HFFc6 (cell line): Measurements from ENCODE around the gene UPB1. TPM values are rescaled to one million over a fixed set of nuclear protein-coding genes. Genes with fewer than 3 reads are reported as not detected.

ENCODE experiments used
- DNase-seq: peaks from one replicate; pipeline ENCODE4 v3.0.0-alpha.2; 2018
- H3K27ac Mint-ChIP-seq: 2 replicates; pipeline ENCODE4 v1.8.0; 2020; ENCODE audit warnings: mild to moderate bottlenecking, mixed read lengths
- H3K27me3 Mint-ChIP-seq: 2 replicates; pipeline ENCODE4 v1.8.0; 2021; ENCODE audit warnings: mild to moderate bottlenecking, moderate library complexity, mixed read lengths; ENCODE audit not compliant: insufficient read depth
- H3K36me3 Mint-ChIP-seq: 2 replicates; pipeline ENCODE4 v1.8.0; 2021; ENCODE audit warnings: low read depth, mixed read lengths
- H3K4me1 Mint-ChIP-seq: 2 replicates; pipeline ENCODE4 v1.8.0; 2020; ENCODE audit warnings: low read depth, mixed read lengths
- H3K4me3 Mint-ChIP-seq: 2 replicates; pipeline ENCODE4 v1.8.0; 2020; ENCODE audit warnings: mild to moderate bottlenecking, moderate library complexity, mixed read lengths
- H3K9me3 Mint-ChIP-seq: 2 replicates; pipeline ENCODE4 v1.8.0; 2020; ENCODE audit warnings: mild to moderate bottlenecking, mixed read lengths
- CTCF ChIP-seq: fragments of 200-600 bp; sonication (generic); IDR thresholded peaks from 2 replicates; pipeline ENCODE4 v1.5.0; 2021; ENCODE audit warnings: antibody characterized with exemption, mild to moderate bottlenecking
- total RNA-seq, 6 experiments: library from RNA; stranded (reverse); fragmentation: NEBNext Ultra II Directional; extraction: Animal tissue kit (Norgen Biotek cat#: 25700); gene quantifications; 2 replicates in 1 of 6; 3 replicates in 5 of 6; pipeline ENCODE4 v1.2.3, GENCODE V29; 2021

Gene UPB1
- total RNA-seq, 6 experiments from 2014 or later = 0.07 to 0.14 (median 0.12) TPM; not detected in 2

GRCh38 chr22:24532075-24532474, 36.9 kb downstream of the UPB1 start:
- no peak for TF ChIP-seq CTCF

DNA sequence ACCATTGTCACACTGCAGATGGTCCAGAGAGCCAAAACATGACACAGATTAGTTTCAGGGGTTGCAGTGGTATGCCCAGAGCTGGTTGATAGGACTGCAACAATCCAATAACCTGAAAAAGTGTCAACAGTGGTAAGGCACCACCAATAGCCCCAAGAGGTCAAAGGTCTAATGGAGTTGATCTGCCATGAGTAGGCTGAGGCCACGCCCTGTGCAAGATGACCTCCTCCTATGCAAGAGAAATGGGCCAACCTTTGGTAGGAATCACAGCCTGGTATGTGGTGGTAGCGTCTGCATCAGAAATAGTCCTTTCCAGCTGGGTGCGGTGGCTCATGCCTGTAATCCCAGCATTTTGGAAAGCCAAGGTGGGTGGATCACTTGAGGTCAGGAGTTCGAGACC, 40.2 kb downstream of the UPB1 start:
- no peak for DNase-seq
- Mint-ChIP-seq H3K36me3 (peaks cover 8% of the 10 kb centered on the region), H3K4me1 (no peaks in the 10 kb centered on the region), H3K27me3 (peaks cover 2% of the 10 kb centered on the region; the same call in 1 of the 2 replicates), H3K9me3 (no peaks in the 10 kb centered on the region), H3K4me3 (no peak overlapping the region), H3K27ac (no peak overlapping the region)
- TF ChIP-seq CTCF = no peak

More at GRCh38 chr22:24532075-24532474, 36.9 kb downstream of the UPB1 start:
- Mint-ChIP-seq H3K4me1 (no peaks in the 10 kb centered on the region; the same call in 1 of the 2 replicates), H3K27ac (no peak overlapping the region), H3K9me3 (no peaks in the 10 kb centered on the region), H3K4me3 (no peak overlapping the region), H3K27me3 (peaks cover 8% of the 10 kb centered on the region), H3K36me3 (no peaks in the 10 kb centered on the region)
- no peak for DNase-seq

GRCh38 chr22:24536089-24536488, 41.0 kb downstream of the UPB1 start:
- H3K27ac Mint-ChIP-seq = no peak overlapping the region
- no peak for TF ChIP-seq CTCF
- no peaks in the 10 kb centered on the region; the same call in 1 of the 2 replicates for H3K27me3 Mint-ChIP-seq
- no peaks in the 10 kb centered on the region for H3K9me3 Mint-ChIP-seq
- peaks cover 8% of the 10 kb centered on the region for H3K36me3 Mint-ChIP-seq
- no peak overlapping the region for H3K4me3 Mint-ChIP-seq
- no peak for DNase-seq
- no peaks in the 10 kb centered on the region for H3K4me1 Mint-ChIP-seq

- Mint-ChIP-seq H3K27ac (no peak overlapping the region), H3K27me3 (no peaks in the 10 kb centered on the region), H3K4me3 (no peak overlapping the region), H3K9me3 (no peaks in the 10 kb centered on the region), H3K4me1 (peaks cover 9% of the 10 kb centered on the region), H3K36me3 (peaks cover 8% of the 10 kb centered on the region)
- no peak for TF ChIP-seq CTCF
- no peak for DNase-seq
Observed at GRCh38 chr22:24540470-24540869, 45.3 kb downstream of the UPB1 start.

- Mint-ChIP-seq H3K27ac (no peak overlapping the region), H3K36me3 (peaks cover 18% of the 10 kb centered on the region), H3K27me3 (no peaks in the 10 kb centered on the region; the same call in 1 of the 2 replicates), H3K9me3 (no peaks in the 10 kb centered on the region), H3K4me3 (no peak overlapping the region), H3K4me1 (peaks cover 12% of the 10 kb centered on the region)
- DNase-seq = no peak
- TF ChIP-seq CTCF = no peak
Observed at GRCh38 chr22:24541681-24542515, 46.8 kb downstream of the UPB1 start.
